Upper lobe of right lung (tissue), 1 donor: ENCODE data around the gene CXXC5. TPM values are rescaled to one million over a fixed set of nuclear protein-coding genes. Genes with fewer than 3 reads are reported as not detected.

Experiments
- ATAC-seq: fragments of 200-7000 bp; cut with Tn5 transposase; one replicate; pipeline ENCODE4 v1.9.1; 2020; ENCODE audit warnings: mild to moderate bottlenecking, moderate library complexity
- DNase-seq: peaks from one replicate; pipeline ENCODE4 v3.0.0-alpha.2; 2020
- H3K27ac ChIP-seq: fragments of 200-600 bp; one replicate; pipeline ENCODE4 v1.8.0; 2022
- H3K27me3 ChIP-seq: fragments of 200-600 bp; one replicate; pipeline ENCODE4 v1.8.0; 2022; ENCODE audit warnings: mild to moderate bottlenecking
- H3K36me3 ChIP-seq: fragments of 200-600 bp; one replicate; pipeline ENCODE4 v1.8.0; 2022
- H3K4me1 ChIP-seq: fragments of 200-600 bp; one replicate; pipeline ENCODE4 v1.8.0; 2022
- H3K4me3 ChIP-seq: fragments of 200-600 bp; one replicate; pipeline ENCODE4 v1.8.0; 2022; ENCODE audit warnings: mild to moderate bottlenecking
- H3K9me3 ChIP-seq: fragments of 200-600 bp; one replicate; pipeline ENCODE4 v1.8.0; 2022
- intact Hi-C: fragments of 100-400 bp; cut with DNase I; formaldehyde crosslinking; loops from one replicate; pipeline ENCODE4 v1.11.0; 2022
- total RNA-seq: library from RNA; stranded (reverse); fragmentation: NEBNext Ultra II Directional; extraction: Animal tissue kit (Norgen Biotek cat#: 25700); gene quantifications from one replicate; pipeline ENCODE4 v1.2.1, GENCODE V29; 2021
- TF ChIP-seq, protein P1 (sequence below): fragments of 200-600 bp; IDR thresholded peaks from one replicate; pipeline ENCODE4 v1.8.0; 2022; ENCODE audit warnings: antibody characterized with exemption
- donor health status: DM: no; HTN: yes; CAD: no; lungs with severe emphysema.

The CXXC5 gene
- total RNA-seq, 1 donor from 2014 or later = 30.6 TPM

DNA sequence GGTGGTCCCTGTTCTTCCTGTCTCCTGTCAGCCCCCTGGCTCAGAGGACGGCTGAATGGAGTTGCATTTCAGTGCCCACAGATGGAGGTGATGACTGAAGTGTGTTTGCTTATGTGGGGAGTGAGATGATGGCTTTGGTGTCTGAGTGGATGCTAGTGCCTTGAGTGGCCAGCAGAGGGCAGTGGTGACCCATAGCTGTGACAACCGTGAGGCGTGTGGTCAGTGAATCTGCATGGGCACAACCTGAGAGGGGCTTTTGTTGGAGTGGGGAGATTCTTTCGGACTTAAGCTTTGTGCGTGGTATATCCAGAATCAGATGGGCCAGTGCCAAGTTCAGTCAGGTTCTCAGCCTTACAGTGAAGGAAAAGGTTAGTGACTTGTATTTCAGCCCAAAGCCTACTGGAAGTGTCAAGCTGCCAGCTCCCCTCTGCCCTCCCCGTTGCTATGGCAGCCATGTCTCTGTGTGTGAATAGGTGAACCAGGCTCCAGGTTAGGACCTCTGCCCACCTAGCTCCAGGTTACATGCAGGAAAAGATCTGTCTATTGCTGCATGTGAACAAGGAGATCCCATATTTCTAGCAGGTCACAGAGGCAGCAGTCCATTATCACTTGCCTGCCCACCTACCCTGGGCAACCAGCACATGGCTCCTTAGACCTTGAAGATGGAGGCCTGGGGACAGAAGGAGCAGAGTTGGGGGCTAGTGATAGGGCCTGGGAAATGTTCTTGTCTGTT, 14.7 kb upstream of the CXXC5 start:
- peaks cover 26% of the 10 kb centered on the region for H3K36me3 ChIP-seq
- no peak overlapping the region for H3K4me3 ChIP-seq
- intact Hi-C loops = loop anchor here (2.0 to 10.0 kb wide), 3 partner anchors 33 to 134 kb away; no protein-coding TSS in a partner anchor
- DNase-seq (peak; percentile 76), ATAC-seq (peak; percentile 71)
- no peaks in the 10 kb centered on the region for H3K9me3 ChIP-seq
- TF ChIP-seq, protein P1, sequence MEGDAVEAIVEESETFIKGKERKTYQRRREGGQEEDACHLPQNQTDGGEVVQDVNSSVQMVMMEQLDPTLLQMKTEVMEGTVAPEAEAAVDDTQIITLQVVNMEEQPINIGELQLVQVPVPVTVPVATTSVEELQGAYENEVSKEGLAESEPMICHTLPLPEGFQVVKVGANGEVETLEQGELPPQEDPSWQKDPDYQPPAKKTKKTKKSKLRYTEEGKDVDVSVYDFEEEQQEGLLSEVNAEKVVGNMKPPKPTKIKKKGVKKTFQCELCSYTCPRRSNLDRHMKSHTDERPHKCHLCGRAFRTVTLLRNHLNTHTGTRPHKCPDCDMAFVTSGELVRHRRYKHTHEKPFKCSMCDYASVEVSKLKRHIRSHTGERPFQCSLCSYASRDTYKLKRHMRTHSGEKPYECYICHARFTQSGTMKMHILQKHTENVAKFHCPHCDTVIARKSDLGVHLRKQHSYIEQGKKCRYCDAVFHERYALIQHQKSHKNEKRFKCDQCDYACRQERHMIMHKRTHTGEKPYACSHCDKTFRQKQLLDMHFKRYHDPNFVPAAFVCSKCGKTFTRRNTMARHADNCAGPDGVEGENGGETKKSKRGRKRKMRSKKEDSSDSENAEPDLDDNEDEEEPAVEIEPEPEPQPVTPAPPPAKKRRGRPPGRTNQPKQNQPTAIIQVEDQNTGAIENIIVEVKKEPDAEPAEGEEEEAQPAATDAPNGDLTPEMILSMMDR = peak; percentile 97
- peaks cover 26% of the 10 kb centered on the region for H3K4me1 ChIP-seq
- no peak overlapping the region for H3K27ac ChIP-seq
- H3K27me3 ChIP-seq = no peaks in the 10 kb centered on the region

DNA sequence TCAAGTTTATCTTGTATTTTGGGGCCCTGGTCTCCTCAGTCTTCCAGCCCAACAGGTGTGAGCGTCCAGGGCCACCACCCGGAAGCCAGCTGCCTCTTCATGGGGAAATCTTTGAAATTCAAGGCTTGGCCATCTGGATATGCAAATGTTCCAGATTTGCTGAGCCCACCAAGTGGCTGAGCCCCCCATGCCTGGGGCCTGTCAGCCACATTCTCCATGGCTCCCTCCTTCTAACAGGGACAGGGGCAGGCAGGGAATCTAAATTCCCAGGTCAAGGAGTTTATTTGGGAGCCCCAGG, 14.2 kb upstream of the CXXC5 start:
- ATAC-seq (no peak), DNase-seq (no peak)
- H3K36me3 ChIP-seq = peaks cover 22% of the 10 kb centered on the region
- H3K4me3 ChIP-seq = no peak overlapping the region
- intact Hi-C loops = loop anchor here (5.0 to 10.0 kb wide), 2 partner anchors 61 to 133 kb away; no protein-coding TSS in a partner anchor
- no peaks in the 10 kb centered on the region for H3K9me3 ChIP-seq
- peaks cover 31% of the 10 kb centered on the region for H3K4me1 ChIP-seq
- TF ChIP-seq, protein P1 = no peak
- no peak overlapping the region for H3K27ac ChIP-seq
- H3K27me3 ChIP-seq = no peaks in the 10 kb centered on the region

- Histone ChIP-seq H3K4me3 (no peak overlapping the region), H3K36me3 (peaks cover 17% of the 10 kb centered on the region), H3K4me1 (peaks cover 31% of the 10 kb centered on the region), H3K9me3 (no peaks in the 10 kb centered on the region), H3K27me3 (no peaks in the 10 kb centered on the region), H3K27ac (no peak overlapping the region)
- DNase-seq (no peak), ATAC-seq (no peak)
- intact Hi-C loops = loop anchor here (5.0 to 10.0 kb wide), 2 partner anchors 60 to 133 kb away; no protein-coding TSS in a partner anchor
- TF ChIP-seq, protein P1 = no peak
Measured at GRCh38 chr5:139634541-139634940, 13.6 kb upstream of the CXXC5 start.

DNA sequence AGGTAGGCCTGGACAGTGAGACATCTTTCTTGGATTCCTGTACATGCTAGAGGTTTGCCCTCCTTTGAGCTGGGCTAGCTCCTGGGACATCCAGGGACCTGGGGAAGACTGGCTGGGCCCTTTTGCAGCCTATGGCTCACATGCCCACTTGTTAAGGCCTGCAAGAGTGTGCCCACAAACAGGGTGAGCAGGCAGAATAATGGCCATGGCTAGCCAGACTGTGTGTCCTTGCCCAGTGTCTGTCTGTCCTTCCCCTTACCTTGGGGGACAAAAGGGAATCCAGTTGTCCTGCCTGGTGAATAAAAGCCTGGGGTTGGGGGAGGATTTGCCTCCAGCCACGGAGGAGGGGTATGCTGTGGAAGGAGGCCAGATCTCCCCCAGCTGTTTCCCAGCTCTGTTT, 13.0 kb upstream of the CXXC5 start:
- Histone ChIP-seq H3K27ac (peak overlapping the region; percentile 70), H3K36me3 (peaks cover 12% of the 10 kb centered on the region), H3K9me3 (no peaks in the 10 kb centered on the region), H3K27me3 (no peaks in the 10 kb centered on the region), H3K4me1 (peaks cover 31% of the 10 kb centered on the region), H3K4me3 (no peak overlapping the region)
- DNase-seq = no peak
- TF ChIP-seq, protein P1 = no peak
- ATAC-seq = no peak
- intact Hi-C loops = loop anchor here (10.0 kb wide), 1 partner anchor 60 kb away; no protein-coding TSS in a partner anchor

GRCh38 chr5:139635606-139636206, 12.4 kb upstream of the CXXC5 start:
- Histone ChIP-seq H3K4me1 (peaks cover 31% of the 10 kb centered on the region), H3K36me3 (peaks cover 12% of the 10 kb centered on the region), H3K9me3 (no peaks in the 10 kb centered on the region), H3K4me3 (no peak overlapping the region), H3K27ac (peak overlapping the region; percentile 70), H3K27me3 (no peaks in the 10 kb centered on the region)
- DNase-seq = peak; percentile 89
- TF ChIP-seq, protein P1 = peak; percentile 75
- intact Hi-C loops = loop anchor here (10.0 kb wide), 1 partner anchor 59 kb away; no protein-coding TSS in a partner anchor
- ATAC-seq = peak; percentile 73
